ENCODE data around the gene CLNK.

The CLNK gene

GRCh38 chr4:10727140-10727880 is 42.7 kb upstream of the CLNK start:
- DNase-seq (ENCODE audit: low read depth, low spot score), result no peak
- no peaks in the 10 kb centered on the region for H3K27me3 ChIP-seq (ENCODE audit: control insufficient read depth, insufficient read depth, low read length)
- no peaks in the 10 kb centered on the region for H3K36me3 ChIP-seq (ENCODE audit: control insufficient read depth, insufficient read depth, low read length)
- WGBS (ENCODE audit: insufficient coverage, insufficient read length), result no CpG with 5 or more reads among the region's 6 CpGs
- no peak overlapping the region for H3K27ac ChIP-seq (ENCODE audit: low read length)
- no peak overlapping the region for H3K4me3 ChIP-seq (ENCODE audit: low read length)
- no peaks in the 10 kb centered on the region for H3K4me1 ChIP-seq (ENCODE audit: control insufficient read depth, insufficient read depth, low read length)
- H3K9me3 ChIP-seq (ENCODE audit: control insufficient read depth, insufficient read depth, low read length), result no peaks in the 10 kb centered on the region

DNA sequence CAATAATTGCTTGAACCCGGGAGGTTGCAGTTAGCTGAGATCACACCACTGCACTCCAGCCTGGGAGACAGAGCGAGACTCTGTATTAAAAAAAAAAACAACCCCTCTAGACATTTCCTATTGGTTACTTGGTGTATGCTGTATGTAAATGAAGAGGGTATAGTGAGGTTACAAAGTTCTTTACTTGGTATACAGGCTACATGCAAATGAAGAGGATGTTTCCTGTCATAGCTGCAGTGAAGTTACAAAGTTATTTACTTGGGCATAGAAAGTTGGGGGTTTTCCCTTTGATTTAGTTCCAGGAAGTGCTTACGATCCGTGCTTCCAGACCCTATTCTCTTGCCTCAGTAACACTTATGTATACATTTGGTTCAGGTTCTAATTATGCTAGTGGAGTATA is 38.4 kb upstream of the CLNK start:
- no peak overlapping the region for H3K27ac ChIP-seq (ENCODE audit: low read length)
- H3K36me3 ChIP-seq (ENCODE audit: control insufficient read depth, insufficient read depth, low read length), result no peaks in the 10 kb centered on the region
- H3K4me3 ChIP-seq (ENCODE audit: low read length), result no peak overlapping the region
- DNase-seq (ENCODE audit: low read depth, low spot score), result no peak
- H3K4me1 ChIP-seq (ENCODE audit: control insufficient read depth, insufficient read depth, low read length), result no peaks in the 10 kb centered on the region
- H3K27me3 ChIP-seq (ENCODE audit: control insufficient read depth, insufficient read depth, low read length), result no peaks in the 10 kb centered on the region
- no peaks in the 10 kb centered on the region for H3K9me3 ChIP-seq (ENCODE audit: control insufficient read depth, insufficient read depth, low read length)
- no CpG with 5 or more reads among the region's 4 CpGs for WGBS (ENCODE audit: insufficient coverage, insufficient read length)

- no CpG with 5 or more reads among the region's 4 CpGs for WGBS (ENCODE audit: insufficient coverage, insufficient read length)
- no peaks in the 10 kb centered on the region for H3K9me3 ChIP-seq (ENCODE audit: control insufficient read depth, insufficient read depth, low read length)
- DNase-seq (ENCODE audit: low read depth, low spot score), result no peak
- no peak overlapping the region for H3K27ac ChIP-seq (ENCODE audit: low read length)
- H3K4me1 ChIP-seq (ENCODE audit: control insufficient read depth, insufficient read depth, low read length), result no peaks in the 10 kb centered on the region
- no peak overlapping the region for H3K4me3 ChIP-seq (ENCODE audit: low read length)
- H3K36me3 ChIP-seq (ENCODE audit: control insufficient read depth, insufficient read depth, low read length), result no peaks in the 10 kb centered on the region
- H3K27me3 ChIP-seq (ENCODE audit: control insufficient read depth, insufficient read depth, low read length), result no peaks in the 10 kb centered on the region
Measured at GRCh38 chr4:10721616-10722015, 37.0 kb upstream of the CLNK start.

- WGBS (ENCODE audit: insufficient coverage, insufficient read length), result no CpG with 5 or more reads among the region's 2 CpGs
- Histone ChIP-seq H3K9me3 (ENCODE audit: control insufficient read depth, insufficient read depth, low read length) (no peaks in the 10 kb centered on the region), H3K27me3 (ENCODE audit: control insufficient read depth, insufficient read depth, low read length) (no peaks in the 10 kb centered on the region), H3K36me3 (ENCODE audit: control insufficient read depth, insufficient read depth, low read length) (no peaks in the 10 kb centered on the region), H3K27ac (ENCODE audit: low read length) (no peak overlapping the region), H3K4me3 (ENCODE audit: low read length) (no peak overlapping the region), H3K4me1 (ENCODE audit: control insufficient read depth, insufficient read depth, low read length) (no peaks in the 10 kb centered on the region)
- no peak for DNase-seq (ENCODE audit: low read depth, low spot score)
Measured at GRCh38 chr4:10716163-10716562, 31.6 kb upstream of the CLNK start.

DNA sequence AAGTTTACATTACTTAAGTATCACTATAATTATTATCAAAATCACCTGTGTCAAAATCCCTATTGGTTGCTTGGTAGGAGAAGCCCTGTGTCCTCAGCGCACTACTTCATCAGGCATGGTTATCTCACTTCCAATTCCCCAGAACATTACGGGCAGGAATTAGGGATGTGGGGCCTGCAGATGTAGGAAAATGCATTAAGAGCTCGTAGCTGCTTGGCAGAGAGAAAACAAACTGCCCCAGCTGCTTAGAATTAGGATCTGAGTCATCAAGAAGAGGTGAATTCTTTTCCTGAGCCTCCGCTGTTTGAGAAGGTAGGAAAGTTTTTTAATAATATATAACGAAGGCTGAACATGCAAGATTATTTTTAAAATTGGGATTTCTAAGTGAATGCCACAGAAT is 31.1 kb upstream of the CLNK start:
- no peak overlapping the region for H3K4me3 ChIP-seq (ENCODE audit: low read length)
- H3K27me3 ChIP-seq (ENCODE audit: control insufficient read depth, insufficient read depth, low read length), result no peaks in the 10 kb centered on the region
- no peak overlapping the region for H3K27ac ChIP-seq (ENCODE audit: low read length)
- DNase-seq (ENCODE audit: low read depth, low spot score), result no peak
- WGBS (ENCODE audit: insufficient coverage, insufficient read length), result 100% methylated on average over 1 of the region's 5 CpGs
- no peaks in the 10 kb centered on the region for H3K9me3 ChIP-seq (ENCODE audit: control insufficient read depth, insufficient read depth, low read length)
- H3K36me3 ChIP-seq (ENCODE audit: control insufficient read depth, insufficient read depth, low read length), result no peaks in the 10 kb centered on the region
- H3K4me1 ChIP-seq (ENCODE audit: control insufficient read depth, insufficient read depth, low read length), result no peaks in the 10 kb centered on the region

GRCh38 chr4:10715135-10715534 is 30.6 kb upstream of the CLNK start:
- DNase-seq (ENCODE audit: low read depth, low spot score), result no peak
- Histone ChIP-seq H3K27ac (ENCODE audit: low read length) (no peak overlapping the region), H3K36me3 (ENCODE audit: control insufficient read depth, insufficient read depth, low read length) (no peaks in the 10 kb centered on the region), H3K27me3 (ENCODE audit: control insufficient read depth, insufficient read depth, low read length) (no peaks in the 10 kb centered on the region), H3K4me3 (ENCODE audit: low read length) (no peak overlapping the region), H3K4me1 (ENCODE audit: control insufficient read depth, insufficient read depth, low read length) (no peaks in the 10 kb centered on the region), H3K9me3 (ENCODE audit: control insufficient read depth, insufficient read depth, low read length) (no peaks in the 10 kb centered on the region)
- WGBS (ENCODE audit: insufficient coverage, insufficient read length), result no CpG with 5 or more reads among the region's 4 CpGs

DNA sequence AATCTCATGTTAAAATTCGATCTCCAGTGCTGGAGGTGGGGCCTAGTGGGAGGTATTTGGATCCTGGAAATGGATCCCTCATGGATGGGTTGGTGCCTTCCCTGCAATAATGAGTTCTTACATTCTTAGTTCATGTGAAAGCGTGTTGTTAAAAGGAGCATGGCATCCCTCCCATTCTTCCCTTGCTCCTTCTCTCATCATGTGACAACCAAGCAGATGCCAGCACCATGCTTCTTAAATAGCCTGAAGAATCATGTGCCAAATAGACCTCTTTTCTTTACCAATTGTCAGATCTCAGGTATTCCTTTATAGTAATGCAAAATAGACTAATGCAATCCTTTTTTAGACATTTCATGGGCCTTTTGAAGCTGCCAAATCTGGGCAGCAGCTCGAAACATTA is 29.0 kb upstream of the CLNK start:
- Histone ChIP-seq H3K9me3 (ENCODE audit: control insufficient read depth, insufficient read depth, low read length) (no peaks in the 10 kb centered on the region), H3K27me3 (ENCODE audit: control insufficient read depth, insufficient read depth, low read length) (no peaks in the 10 kb centered on the region), H3K4me1 (ENCODE audit: control insufficient read depth, insufficient read depth, low read length) (no peaks in the 10 kb centered on the region), H3K4me3 (ENCODE audit: low read length) (no peak overlapping the region), H3K36me3 (ENCODE audit: control insufficient read depth, insufficient read depth, low read length) (no peaks in the 10 kb centered on the region), H3K27ac (ENCODE audit: low read length) (no peak overlapping the region)
- DNase-seq (ENCODE audit: low read depth, low spot score), result no peak
- no CpG with 5 or more reads among the region's 3 CpGs for WGBS (ENCODE audit: insufficient coverage, insufficient read length)

- H3K27ac ChIP-seq (ENCODE audit: low read length), result no peak overlapping the region
- WGBS (ENCODE audit: insufficient coverage, insufficient read length), result no CpG with 5 or more reads among the region's 1 CpG
- H3K4me3 ChIP-seq (ENCODE audit: low read length), result no peak overlapping the region
Measured at GRCh38 chr4:10706236-10706635, 21.7 kb upstream of the CLNK start.

DNA sequence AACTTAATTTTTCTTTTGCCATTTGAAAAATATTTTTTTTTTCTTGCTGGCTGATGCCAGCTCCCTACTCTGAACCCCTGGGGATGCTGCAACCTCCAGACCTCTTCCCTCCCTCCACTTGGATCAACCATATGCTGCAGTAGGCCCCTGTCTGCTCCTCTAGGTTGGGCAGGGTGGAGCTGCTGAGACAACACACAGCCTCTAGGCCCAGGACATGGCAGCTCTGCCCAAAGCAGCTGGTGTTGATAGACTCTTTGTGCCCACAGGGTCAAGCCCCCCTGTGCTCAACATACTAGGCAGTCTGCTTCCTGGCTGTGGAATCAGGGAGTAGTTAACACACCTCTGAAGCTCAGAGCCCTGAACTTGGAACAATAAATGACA is 19.9 kb upstream of the CLNK start:
- H3K27me3 ChIP-seq (ENCODE audit: control insufficient read depth, insufficient read depth, low read length), result no peaks in the 10 kb centered on the region
- no peaks in the 10 kb centered on the region for H3K36me3 ChIP-seq (ENCODE audit: control insufficient read depth, insufficient read depth, low read length)
- H3K4me3 ChIP-seq (ENCODE audit: low read length), result no peak overlapping the region
- peaks cover 1% of the 10 kb centered on the region; the same call in 1 of the 2 replicates for H3K4me1 ChIP-seq (ENCODE audit: control insufficient read depth, insufficient read depth, low read length)
- H3K27ac ChIP-seq (ENCODE audit: low read length), result no peak overlapping the region
- H3K9me3 ChIP-seq (ENCODE audit: control insufficient read depth, insufficient read depth, low read length), result no peaks in the 10 kb centered on the region
- DNase-seq (ENCODE audit: low read depth, low spot score), result no peak

More at GRCh38 chr4:10706236-10706635, 21.7 kb upstream of the CLNK start:
- Histone ChIP-seq H3K36me3 (ENCODE audit: control insufficient read depth, insufficient read depth, low read length) (no peaks in the 10 kb centered on the region), H3K9me3 (ENCODE audit: control insufficient read depth, insufficient read depth, low read length) (no peaks in the 10 kb centered on the region), H3K27me3 (ENCODE audit: control insufficient read depth, insufficient read depth, low read length) (no peaks in the 10 kb centered on the region), H3K4me1 (ENCODE audit: control insufficient read depth, insufficient read depth, low read length) (peaks cover 1% of the 10 kb centered on the region; the same call in 1 of the 2 replicates)
- no peak for DNase-seq (ENCODE audit: low read depth, low spot score)

GRCh38 chr4:10703766-10704429 is 19.3 kb upstream of the CLNK start:
- H3K9me3 ChIP-seq (ENCODE audit: control insufficient read depth, insufficient read depth, low read length), result no peaks in the 10 kb centered on the region
- peaks cover 1% of the 10 kb centered on the region; the same call in 1 of the 2 replicates for H3K4me1 ChIP-seq (ENCODE audit: control insufficient read depth, insufficient read depth, low read length)
- no peaks in the 10 kb centered on the region for H3K36me3 ChIP-seq (ENCODE audit: control insufficient read depth, insufficient read depth, low read length)
- no CpG with 5 or more reads among the region's 3 CpGs for WGBS (ENCODE audit: insufficient coverage, insufficient read length)
- no peaks in the 10 kb centered on the region for H3K27me3 ChIP-seq (ENCODE audit: control insufficient read depth, insufficient read depth, low read length)
- no peak for DNase-seq (ENCODE audit: low read depth, low spot score)
- H3K27ac ChIP-seq (ENCODE audit: low read length), result no peak overlapping the region
- H3K4me3 ChIP-seq (ENCODE audit: low read length), result no peak overlapping the region

- H3K9me3 ChIP-seq (ENCODE audit: control insufficient read depth, insufficient read depth, low read length), result no peaks in the 10 kb centered on the region
- no peaks in the 10 kb centered on the region for H3K36me3 ChIP-seq (ENCODE audit: control insufficient read depth, insufficient read depth, low read length)
- no peak overlapping the region for H3K4me3 ChIP-seq (ENCODE audit: low read length)
- no CpG with 5 or more reads among the region's 5 CpGs for WGBS (ENCODE audit: insufficient coverage, insufficient read length)
- H3K4me1 ChIP-seq (ENCODE audit: control insufficient read depth, insufficient read depth, low read length), result peaks cover 1% of the 10 kb centered on the region; the same call in 1 of the 2 replicates
- no peak overlapping the region for H3K27ac ChIP-seq (ENCODE audit: low read length)
- no peaks in the 10 kb centered on the region for H3K27me3 ChIP-seq (ENCODE audit: control insufficient read depth, insufficient read depth, low read length)
- no peak for DNase-seq (ENCODE audit: low read depth, low spot score)
Measured at GRCh38 chr4:10703156-10703555, 18.6 kb upstream of the CLNK start.

All from iPS DF 6.9 (cell line).